HL-60/S4 (cell line): ENCODE measurements around the gene PRAMEF15.
"Not testable (repeated sequence)": the region's sequence is repeated elsewhere in the genome, so short reads cannot be mapped to it uniquely, and the experiment has no call there.

Experiments
- in situ Hi-C: fragments of 300-500 bp; cut with MboI; formaldehyde crosslinking; loops from 2 replicates; pipeline ENCODE4 v1.14.3; 2022; ENCODE audit warnings: low sequenced_read_pairs

Gene PRAMEF15

DNA sequence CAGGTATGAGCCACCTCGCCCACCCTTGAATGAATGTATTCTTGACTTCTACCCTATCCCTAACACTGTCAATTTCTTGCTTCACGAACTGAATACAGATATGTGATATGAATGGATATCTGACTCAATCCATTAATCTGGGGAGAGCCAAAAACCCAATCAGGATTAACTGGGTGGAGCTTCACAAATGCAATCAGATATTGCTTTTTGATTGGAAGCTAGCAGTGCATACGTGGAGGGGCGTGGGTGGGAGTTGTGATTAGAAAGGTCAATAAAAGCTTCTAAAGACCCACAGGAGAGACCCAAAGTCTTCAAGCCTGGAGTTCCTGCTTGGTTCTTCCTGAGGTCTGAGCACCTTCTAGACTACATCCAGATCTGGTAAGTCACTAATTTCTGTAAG lies at the start of gene PRAMEF15:
PRAMEF15 (plus strand) TSS at position 301 of the 400 bp plus-strand sequence. CDS start 2,827 bp downstream, outside the sequence.
- in situ Hi-C loops, result not testable (repeated sequence)

GRCh38 chr1:13277016-13277415 lies 38.4 kb upstream of the PRAMEF15 start:
- in situ Hi-C loops, result not testable (repeated sequence)

DNA sequence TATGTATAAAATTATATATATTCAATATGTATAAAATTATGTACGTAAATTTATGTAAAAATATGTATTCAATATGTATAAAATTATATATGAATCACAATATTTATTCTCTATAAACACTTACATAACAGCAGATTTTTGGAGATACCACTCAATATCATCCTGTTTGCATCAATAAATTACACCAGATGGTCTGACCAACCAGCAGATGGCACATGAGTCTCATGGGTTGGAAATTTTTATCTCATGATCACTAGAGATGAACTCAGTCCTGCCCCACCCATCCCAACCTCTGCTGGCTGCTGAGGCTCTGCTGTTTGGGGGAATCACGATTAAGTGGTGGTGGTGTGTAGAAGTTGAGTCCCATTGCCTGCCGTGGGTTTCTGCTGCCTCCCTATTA lies 35.8 kb upstream of the PRAMEF15 start:
- in situ Hi-C loops, result not testable (repeated sequence)

DNA sequence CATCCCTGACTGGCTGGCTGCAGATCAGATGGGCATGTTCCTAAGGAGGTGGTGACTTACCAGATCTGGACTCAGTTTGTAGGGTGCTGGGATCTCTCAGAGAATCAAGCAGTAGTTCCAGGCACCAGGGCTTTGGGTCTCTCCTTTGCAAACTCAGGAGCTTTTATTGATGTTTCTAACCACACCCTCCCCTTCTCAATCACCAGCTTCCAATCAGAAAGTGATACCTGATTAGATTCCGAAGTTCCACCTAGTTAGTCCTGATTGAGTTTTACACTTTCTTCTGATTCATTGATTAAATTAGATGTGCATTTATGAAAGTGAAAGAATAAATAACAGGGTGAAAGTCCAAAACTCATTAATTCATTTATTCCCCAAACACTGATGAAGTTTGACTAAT lies 30.3 kb upstream of the PRAMEF15 start, which contains the start of gene PRAMEF8:
PRAMEF8 (minus strand) TSS at position 101 of the 400 bp plus-strand sequence. CDS start 1,046 bp downstream, outside the sequence.
- in situ Hi-C loops, result not testable (repeated sequence)

- in situ Hi-C loops, result not testable (repeated sequence)
Observed at GRCh38 chr1:13289030-13289429, 26.4 kb upstream of the PRAMEF15 start.

DNA sequence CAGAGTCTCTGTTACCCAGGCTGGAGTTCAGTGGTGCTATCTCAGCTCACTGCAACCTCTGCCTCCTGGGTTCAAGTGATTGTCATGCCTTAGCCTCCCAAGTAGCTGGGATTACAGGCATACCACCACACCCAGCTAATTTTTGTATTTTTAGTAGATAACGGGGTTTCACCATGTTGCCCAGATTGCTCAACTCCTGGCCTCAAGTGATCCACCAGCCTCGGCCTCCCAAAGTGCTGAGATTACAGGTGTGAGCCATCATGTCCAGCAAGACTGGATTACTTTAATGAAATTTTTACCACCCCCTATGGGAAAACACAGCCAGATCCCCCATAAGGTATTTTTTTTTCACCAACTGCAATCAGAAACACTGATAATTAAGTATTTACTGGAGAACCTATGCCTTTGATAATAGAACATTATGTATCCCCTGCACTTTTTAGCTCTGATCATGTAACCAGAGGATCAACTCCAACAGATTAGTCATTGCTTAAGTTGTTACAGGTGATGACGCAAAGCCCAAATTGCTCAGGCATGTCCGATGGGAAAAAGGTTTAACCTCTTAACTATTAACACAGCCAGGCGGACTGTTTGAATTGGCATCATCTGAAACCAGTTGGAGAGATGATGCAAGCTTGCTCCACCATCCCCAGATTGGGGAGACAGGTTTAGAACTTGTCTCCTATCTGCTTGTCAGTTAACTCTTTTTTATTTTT lies 18.0 kb upstream of the PRAMEF15 start:
- in situ Hi-C loops, result not testable (repeated sequence)

DNA sequence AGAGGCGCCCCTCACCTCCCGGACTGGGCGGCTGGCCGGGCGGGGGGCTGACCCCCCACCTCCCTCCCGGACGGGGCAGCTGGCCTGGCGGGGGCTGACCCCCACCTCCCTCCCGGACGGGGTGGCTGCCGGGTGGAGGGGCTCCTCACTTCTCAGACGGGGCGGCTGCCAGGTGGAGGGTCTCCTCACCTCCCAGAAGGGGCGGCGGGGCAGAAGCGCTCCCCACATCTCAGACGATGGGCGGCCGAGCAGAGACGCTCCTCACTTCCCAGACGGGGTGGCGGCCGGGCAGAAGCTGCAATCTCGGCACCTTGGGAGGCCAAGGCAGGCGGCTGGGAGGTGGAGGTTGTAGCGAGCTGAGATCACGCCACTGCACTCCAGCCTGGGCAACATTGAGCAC lies 16.7 kb upstream of the PRAMEF15 start:
- in situ Hi-C loops, result not testable (repeated sequence)

DNA sequence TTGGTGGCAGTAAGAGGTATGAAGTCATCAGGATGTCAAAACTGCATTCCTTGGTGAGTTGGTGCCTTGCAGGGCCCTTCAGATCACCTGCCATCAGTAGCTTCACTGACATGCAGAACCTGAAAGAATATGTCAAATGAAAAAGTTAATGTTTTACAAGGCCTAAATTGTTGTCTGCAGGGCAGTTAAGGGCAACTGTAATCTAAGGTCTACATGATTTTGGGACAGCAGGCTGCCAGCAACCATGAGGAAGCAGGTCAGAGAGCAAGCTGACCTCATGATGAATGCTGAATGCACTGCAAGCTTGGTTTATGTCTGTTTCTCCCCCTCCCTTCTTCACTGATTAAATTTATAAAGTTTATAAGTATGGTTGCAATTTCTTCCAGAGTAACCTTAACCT lies 13.2 kb upstream of the PRAMEF15 start:
- in situ Hi-C loops, result not testable (repeated sequence)

- in situ Hi-C loops, result not testable (repeated sequence)
Observed at GRCh38 chr1:13303239-13303638, 12.1 kb upstream of the PRAMEF15 start, which contains the start of gene PRAMEF33. Gene PRAMEF33 (plus strand): TSS chr1:13303539. CDS start chr1:13305955, 2,416 bp downstream.

- in situ Hi-C loops, result not testable (repeated sequence)
Observed at GRCh38 chr1:13342496-13342895, 27.1 kb downstream of the PRAMEF15 start.

GRCh38 chr1:13347034-13347433 lies 31.7 kb downstream of the PRAMEF15 start, which contains the start of gene PRAMEF14:
Gene PRAMEF14 (minus strand): TSS chr1:13347134. CDS start chr1:13345314, 1,820 bp downstream.
- in situ Hi-C loops, result not testable (repeated sequence)

DNA sequence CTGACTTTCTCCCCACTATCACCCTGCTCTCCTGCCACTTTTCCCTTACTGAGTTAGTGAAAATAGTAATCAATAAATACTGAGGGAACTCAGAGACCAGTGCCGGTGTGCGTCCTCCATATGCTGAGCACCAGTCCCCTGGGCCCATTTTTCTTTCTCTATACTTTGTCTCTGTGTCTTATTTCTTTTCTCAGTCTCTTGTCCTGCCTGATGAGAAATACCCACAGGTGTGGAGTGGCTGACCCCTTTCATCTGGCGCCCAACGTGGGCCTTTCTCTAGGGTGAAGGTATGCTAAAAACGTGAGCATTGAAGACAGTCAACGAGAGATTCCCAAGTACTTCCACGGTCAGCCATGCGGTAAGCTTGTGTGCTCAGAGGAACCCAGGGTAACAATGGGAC lies 38.1 kb downstream of the PRAMEF15 start:
- in situ Hi-C loops, result not testable (repeated sequence)

- in situ Hi-C loops, result not testable (repeated sequence)
Observed at GRCh38 chr1:13354475-13354874, 39.1 kb downstream of the PRAMEF15 start.

- in situ Hi-C loops, result not testable (repeated sequence)
Observed at GRCh38 chr1:13356774-13357173, 41.4 kb downstream of the PRAMEF15 start.

- in situ Hi-C loops, result not testable (repeated sequence)
Observed at GRCh38 chr1:13362364-13362763, 47.0 kb downstream of the PRAMEF15 start.

DNA sequence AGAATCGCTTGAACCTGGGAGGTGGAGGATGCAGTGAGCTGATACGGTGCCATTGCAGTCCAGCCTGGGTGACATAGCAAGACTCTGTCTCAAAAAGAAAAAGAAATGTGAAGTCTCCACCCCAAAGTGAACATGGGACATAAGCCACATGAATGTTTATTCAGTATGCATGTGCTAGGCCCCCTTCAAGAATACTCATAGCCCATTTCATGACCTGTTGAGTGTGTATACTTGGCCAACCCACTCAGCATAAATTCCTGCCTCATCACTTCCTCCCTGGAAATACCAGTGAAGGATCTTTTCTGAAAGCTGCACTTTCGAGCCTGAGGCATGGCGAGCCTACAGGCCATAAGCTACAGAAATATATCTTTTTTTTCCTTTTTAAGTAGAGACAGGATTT lies 49.5 kb downstream of the PRAMEF15 start:
- in situ Hi-C loops, result not testable (repeated sequence)

DNA sequence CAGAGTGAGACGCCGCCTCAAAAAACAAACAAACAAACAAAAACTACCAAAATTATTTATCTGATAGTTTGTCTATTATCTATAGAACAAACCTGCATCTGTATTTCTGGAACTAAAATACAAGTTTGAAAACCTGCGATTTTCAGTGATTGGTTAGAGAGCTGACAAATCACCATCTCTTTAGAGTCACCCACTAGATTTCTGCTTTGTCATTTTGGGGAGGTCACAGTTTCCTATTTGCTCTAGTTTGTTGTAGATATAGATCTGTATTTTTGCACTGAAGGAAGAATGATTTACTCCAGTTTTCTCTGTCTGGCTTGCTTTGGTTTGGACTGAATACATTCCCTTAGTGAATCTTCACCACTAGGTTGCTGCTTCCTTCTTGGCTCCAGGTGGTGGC lies 51.2 kb downstream of the PRAMEF15 start:
- in situ Hi-C loops, result not testable (repeated sequence)

DNA sequence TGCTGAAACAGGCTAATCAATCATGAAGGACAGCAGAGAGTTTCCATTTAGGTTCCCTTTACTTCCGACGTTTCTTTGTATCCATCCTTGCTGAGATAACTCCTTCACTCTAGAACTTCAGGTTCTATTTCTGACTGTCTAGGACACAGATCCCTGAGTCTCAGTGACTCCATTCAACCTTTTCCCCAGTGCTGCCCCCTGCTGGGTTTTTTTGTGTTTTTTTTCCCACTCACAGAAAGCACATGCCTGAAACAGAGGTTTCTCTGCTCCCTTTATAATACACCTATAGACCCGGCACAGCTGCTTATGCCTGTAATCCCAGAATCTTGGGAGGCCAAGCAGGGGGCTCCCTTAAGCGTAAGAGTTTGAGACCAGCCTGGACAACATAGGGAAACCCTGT lies 53.2 kb downstream of the PRAMEF15 start:
- in situ Hi-C loops, result not testable (repeated sequence)
